NCI-H2196 (cell line): Measurements from ENCODE around the gene CBX6.

ENCODE experiments used
- DNase-seq: peaks from one replicate; lab custom pipeline; 2025; ENCODE audit not compliant: unreplicated experiment; lab: John Stamatoyannopoulos, UW

Gene CBX6

GRCh38 chr22:38823076-38823475, 48.9 kb downstream of the CBX6 start:
- DNase-seq: no peak

- no peak for DNase-seq
These were observed 52.0 kb downstream of the CBX6 start for GRCh38 chr22:38820020-38820419.

- no peak for DNase-seq
These were observed 52.6 kb downstream of the CBX6 start for GRCh38 chr22:38819387-38819940.

GRCh38 chr22:38817196-38817595, 54.8 kb downstream of the CBX6 start:
- DNase-seq: no peak

GRCh38 chr22:38815842-38816241, 56.2 kb downstream of the CBX6 start:
- DNase-seq: no peak
